A549 (cell line): Measurements from ENCODE around the gene HOXB8. TPM values are rescaled to one million over a fixed set of nuclear protein-coding genes. Genes with fewer than 3 reads are reported as not detected.

Experiments
- ATAC-seq, 2 experiments: fragments of 200-7000 bp in 1 of 2; fragments of >200 bp in 1 of 2; cut with Nextera tagmentation in 1 of 2; cut with Tn5 transposase in 1 of 2; 3 replicates each; pipeline versions ENCODE4 v1.8.0 to v1.9.1; 2018 to 2020; ENCODE audit warnings: mild to moderate bottlenecking in 1 of 2, moderate library complexity in 1 of 2
- CTCF ChIA-PET: fragments of 300-600 bp; sonication (Branson Sonifier 250); formaldehyde crosslinking; extraction: SDS; loops from one replicate; lab custom pipeline; 2021; ENCODE audit warnings: antibody characterized with exemption, inconsistent platforms; lab: Yijun Ruan, JAX
- POLR2A ChIA-PET: fragments of 350-600 bp; formaldehyde crosslinking; extraction: SDS; loops from one replicate; lab custom pipeline; 2021; ENCODE audit warnings: antibody characterized with exemption, inconsistent platforms; lab: Yijun Ruan, JAX
- DNase-seq, 2 experiments: peaks; one replicate each; pipeline versions ENCODE4 v3.0.0 to v3.0.0-alpha.2; 2011 to 2016; ENCODE audit warnings: low read depth in 1 of 2, low spot score in 1 of 2
- FAIRE-seq: peaks from 2 replicates; lab custom pipeline; 2011; peaks lifted over from hg19 to GRCh38; lab: Jason Lieb, UNC
- H3K27ac ChIP-seq, 2 experiments: fragments of >200 bp; sonication (Bioruptor Twin); formaldehyde crosslinking; 3 replicates each; pipeline ENCODE4 v1.5.1; 2016 to 2017
- H3K4me1 ChIP-seq: fragments of >200 bp; sonication (Bioruptor Twin); formaldehyde crosslinking; 3 replicates; pipeline ENCODE4 v1.6.1; 2016
- H3K4me2 ChIP-seq: fragments of >200 bp; sonication (Bioruptor Twin); formaldehyde crosslinking; 3 replicates; pipeline ENCODE4 v1.6.1; 2016
- H3K4me3 ChIP-seq: fragments of >200 bp; sonication (Bioruptor Twin); formaldehyde crosslinking; 3 replicates; pipeline ENCODE4 v1.5.1; 2016
- H3K9me3 ChIP-seq: fragments of >200 bp; sonication (Bioruptor Twin); formaldehyde crosslinking; 3 replicates; pipeline ENCODE4 v1.6.1; 2016
- CEBPB ChIP-seq, 2 experiments: fragments of >200 bp in 1 of 2; sonication (Bioruptor Twin) in 1 of 2; formaldehyde crosslinking in 1 of 2; IDR thresholded peaks; 2 replicates each; pipeline ENCODE4 v1.6.1; 2012 to 2016
- CHD2 ChIP-seq: fragments of 150-350 bp; IDR thresholded peaks from 2 replicates; pipeline ENCODE4 v1.6.1; 2014; ENCODE audit warnings: low read length; ENCODE audit not compliant: partially characterized antibody
- CHD4 ChIP-seq: fragments of 200-600 bp; sonication (generic); IDR thresholded peaks from 2 replicates; pipeline ENCODE4 v1.6.1; 2016; ENCODE audit warnings: antibody characterized with exemption, mild to moderate bottlenecking, borderline replicate concordance
- E2F6 ChIP-seq: IDR thresholded peaks from 2 replicates; pipeline ENCODE4 v1.6.1; 2012; ENCODE audit warnings: low read depth, borderline replicate concordance
- EHMT2 ChIP-seq: fragments of 200-600 bp; sonication (generic); IDR thresholded peaks from 2 replicates; pipeline ENCODE4 v1.6.1; 2016; ENCODE audit warnings: antibody characterized with exemption, low read depth, mild to moderate bottlenecking, moderate library complexity
- FOSB ChIP-seq: fragments of 250-450 bp; sonication (Bioruptor Pico); IDR thresholded peaks from 2 replicates; pipeline ENCODE4 v1.5.0; 2020; ENCODE audit warnings: mild to moderate bottlenecking, moderate library complexity
- FOSL2 ChIP-seq, 2 experiments: fragments of 450-650 bp in 1 of 2; fragments of >200 bp in 1 of 2; sonication (Bioruptor Twin) in 1 of 2; formaldehyde crosslinking; IDR thresholded peaks; 2 replicates each; pipeline versions ENCODE4 v1.5.0 to v1.6.1; 2016 to 2020; ENCODE audit warnings: mild to moderate bottlenecking in 1 of 2, moderate library complexity in 1 of 2
- GATA3 ChIP-seq: IDR thresholded peaks from 2 replicates; pipeline ENCODE4 v1.6.1; 2012; ENCODE audit warnings: borderline replicate concordance
- HES2 ChIP-seq: fragments of >200 bp; sonication (Bioruptor Twin); formaldehyde crosslinking; IDR thresholded peaks from 2 replicates; pipeline ENCODE4 v1.6.1; 2016
- HEYL ChIP-seq: fragments of 250-450 bp; sonication (Bioruptor Pico); IDR thresholded peaks from 2 replicates; pipeline ENCODE4 v1.8.0; 2021; ENCODE audit warnings: mild to moderate bottlenecking, moderate library complexity
- HOXA7 ChIP-seq: fragments of 250-450 bp; sonication (Bioruptor Pico); IDR thresholded peaks from 2 replicates; pipeline ENCODE4 v1.5.0; 2020; ENCODE audit warnings: mild to moderate bottlenecking, moderate library complexity
- HOXB13 ChIP-seq: fragments of 250-450 bp; sonication (Bioruptor Pico); IDR thresholded peaks from 2 replicates; pipeline ENCODE4 v1.5.0; 2020; ENCODE audit warnings: low read depth, mild to moderate bottlenecking, moderate library complexity
- NPAS2 ChIP-seq: fragments of 250-450 bp; sonication (Bioruptor Pico); IDR thresholded peaks from 2 replicates; pipeline ENCODE4 v1.8.0; 2022; ENCODE audit warnings: mild to moderate bottlenecking, moderate library complexity, borderline replicate concordance
- REST ChIP-seq: fragments of 200-600 bp; sonication (generic); IDR thresholded peaks from 2 replicates; pipeline ENCODE4 v1.6.1; 2016; ENCODE audit warnings: antibody characterized with exemption, mild to moderate bottlenecking, moderate library complexity
- RNF2 ChIP-seq: fragments of 200-600 bp; sonication (generic); IDR thresholded peaks from 2 replicates; pipeline ENCODE4 v1.6.1; 2016; ENCODE audit warnings: low read depth, mild to moderate bottlenecking, antibody characterized with exemption, moderate library complexity, borderline replicate concordance
- SREBF2 ChIP-seq: fragments of 450-650 bp; IDR thresholded peaks from 2 replicates; pipeline ENCODE4 v1.6.1; 2014; ENCODE audit warnings: mild to moderate bottlenecking, moderate library complexity
- ZNF302 ChIP-seq: fragments of 250-450 bp; sonication (Bioruptor Pico); IDR thresholded peaks from 2 replicates; pipeline ENCODE4 v1.9.0; 2021; ENCODE audit warnings: inconsistent platforms, mild to moderate bottlenecking, moderate library complexity
- ZSCAN20 ChIP-seq: fragments of 250-450 bp; sonication (Bioruptor Pico); IDR thresholded peaks from 2 replicates; pipeline ENCODE4 v1.8.0; 2022; ENCODE audit warnings: mild to moderate bottlenecking, moderate library complexity
- WGBS: methylation state at CpG from one replicate; pipeline ENCODE4 v1.1.6; 2017; ENCODE audit errors: missing lambda C conversion rate; 5-methylcytosine and 5-hydroxymethylcytosine counted together
- polyA plus RNA-seq, 4 experiments: library from polyadenylated mRNA; depleted of rRNA in 3 of 4; stranded (reverse); fragments of >200 nt; fragmentation: RNase III in 1 of 4; extraction: RNeasy Plus Mini Kit Qiagen cat#74134 plus additional on column Dnase treatment in 1 of 4; gene quantifications; 2 replicates in 3 of 4; 3 replicates in 1 of 4; pipeline ENCODE4 v1.2.3, GENCODE V29; 2011 to 2017

The HOXB8 gene
- polyA plus RNA-seq, 2 of the 4 experiments (the other 2 are of a cell fraction): 5.8 to 11.1 TPM

- no peak overlapping the region for H3K4me3 ChIP-seq
- WGBS: 85% methylated on average over 7 of the region's 7 CpGs
- no peak for ATAC-seq
- no peak for DNase-seq
- H3K4me1 ChIP-seq: peaks cover 20% of the 10 kb centered on the region
- no peak for TF ChIP-seq GATA3
- TF ChIP-seq NPAS2 (CRISPR knock-in tag): no peak
- no peak overlapping the region for H3K27ac ChIP-seq
- ChIA-PET CTCF (interaction anchor here (0.6 to 1.8 kb wide), 10 partner anchors 27 to 367 kb away, joined by 3 to 8 read pairs (median 4); partner anchors contain the start of gene HOXB8), POLR2A (no interaction called here)
- H3K4me2 ChIP-seq: no peak overlapping the region
- no peak for FAIRE-seq
- H3K9me3 ChIP-seq: no peaks in the 10 kb centered on the region
Observed at GRCh38 chr17:48582750-48583069, 32.4 kb downstream of the HOXB8 start.

GRCh38 chr17:48579760-48580554 lies 35.1 kb downstream of the HOXB8 start:
- peaks cover 19% of the 10 kb centered on the region for H3K4me1 ChIP-seq
- H3K4me2 ChIP-seq: no peak overlapping the region
- H3K4me3 ChIP-seq: no peak overlapping the region
- H3K9me3 ChIP-seq: no peaks in the 10 kb centered on the region
- no peak for ATAC-seq
- ChIA-PET POLR2A (no interaction called here), CTCF (no interaction called here)
- DNase-seq: no peak
- 85% methylated on average over 26 of the region's 26 CpGs for WGBS
- H3K27ac ChIP-seq: no peak overlapping the region
- TF ChIP-seq SREBF2 (no peak), ZSCAN20 (CRISPR knock-in tag) (no peak), CHD4 (no peak), GATA3 (no peak)
- FAIRE-seq: no peak

- H3K27ac ChIP-seq: no peak overlapping the region
- no peak for FAIRE-seq
- WGBS: 81% methylated on average over 7 of the region's 7 CpGs
- no peak overlapping the region for H3K4me2 ChIP-seq
- H3K4me3 ChIP-seq: no peak overlapping the region
- ChIA-PET POLR2A (no interaction called here), CTCF (no interaction called here)
- H3K4me1 ChIP-seq: peaks cover 19% of the 10 kb centered on the region
- TF ChIP-seq HEYL (CRISPR knock-in tag) (no peak), FOSB (CRISPR knock-in tag) (no peak), HES2 (no peak), REST (no peak), E2F6 (no peak), FOSL2 (IDR thresholded peaks at IDR 0.05) (no peak), FOSL2 (CRISPR knock-in tag; IDR thresholded peaks at IDR 0.05) (no peak), ZNF302 (no peak), CEBPB (IDR thresholded peaks at IDR 0.05) (no peak), HOXB13 (CRISPR knock-in tag) (no peak), HOXA7 (CRISPR knock-in tag) (no peak), SREBF2 (no peak), EHMT2 (no peak), RNF2 (no peak), CHD2 (no peak)
- no peaks in the 10 kb centered on the region for H3K9me3 ChIP-seq
- ATAC-seq: no peak
- DNase-seq: no peak
Observed at GRCh38 chr17:48579471-48579759, 35.7 kb downstream of the HOXB8 start.
